ENCODE measurements around the gene HK1. TPM values are rescaled to one million over a fixed set of nuclear protein-coding genes. Genes with fewer than 3 reads are reported as not detected.

Gene HK1
- total and polyA plus RNA-seq, 2 donors (not counting 1 experiment from before 2014, with no cell fraction given), result 24.7 to 40.8 TPM

GRCh38 chr10:69316313-69317059 lies 38.2 kb downstream of the HK1 start:
- ATAC-seq (ENCODE audit: low read depth) (no peak), DNase-seq (no peak)
- 100% methylated on average over 1 of the region's 6 CpGs for WGBS (ENCODE audit: insufficient coverage)
- no peak overlapping the region for H3K4me2 ChIP-seq (replicated peaks; ENCODE audit: low read depth, low read length, poor library complexity, severe bottlenecking)
- no peak overlapping the region for H3K27ac ChIP-seq (ENCODE audit: low read length in 2 of 2)
- H2AFZ ChIP-seq (ENCODE audit: insufficient read depth, low read depth, low read length, poor library complexity, severe bottlenecking), result no peak overlapping the region
- no peak overlapping the region for H3K4me3 ChIP-seq (ENCODE audit: control extremely low read depth in 1 of 5, extremely low read depth in 1 of 5, insufficient read depth in 1 of 5, low read depth in 2 of 5, low read length in 4 of 5)
- H3K27ac Mint-ChIP-seq, result peak overlapping the region; percentile 56
- peaks cover 22 to 31% of the 10 kb centered on the region in 2 donors for H3K4me1 ChIP-seq (ENCODE audit: control insufficient read depth in 2 of 2, insufficient read depth in 2 of 2, low read length in 2 of 2)
- ChIA-PET POLR2A (interaction anchor here (0.6 kb wide), 1 partner anchor 94 kb away, joined by 3 read pairs; no protein-coding TSS in a partner anchor), CTCF (interaction anchor here (2.1 to 2.2 kb wide), 2 partner anchors 11 to 76 kb away, joined by 8 to 13 read pairs; no protein-coding TSS in a partner anchor)
- no peaks in the 10 kb centered on the region for H3K9me3 Mint-ChIP-seq (ENCODE audit: insufficient read depth)
- H4K20me1 ChIP-seq (ENCODE audit: control insufficient read depth, insufficient read depth, low read length, poor library complexity, severe bottlenecking), result peaks cover 20% of the 10 kb centered on the region
- no peaks in the 10 kb centered on the region for H3K27me3 Mint-ChIP-seq
- H3K9ac ChIP-seq (ENCODE audit: low read length), result no peak overlapping the region
- H3K27me3 ChIP-seq (replicated peaks in 1 of 4; ENCODE audit: control extremely low read depth in 1 of 4, control insufficient read depth in 3 of 4, insufficient read depth in 4 of 4, low read length in 3 of 4), result no peaks in the 10 kb centered on the region
- TF ChIP-seq EZH2 (IDR thresholded peaks at IDR 0.05; ENCODE audit: borderline replicate concordance, insufficient read depth, low read depth, low read length, poor library complexity, severe bottlenecking), result no peak
- TF ChIP-seq, protein P1, sequence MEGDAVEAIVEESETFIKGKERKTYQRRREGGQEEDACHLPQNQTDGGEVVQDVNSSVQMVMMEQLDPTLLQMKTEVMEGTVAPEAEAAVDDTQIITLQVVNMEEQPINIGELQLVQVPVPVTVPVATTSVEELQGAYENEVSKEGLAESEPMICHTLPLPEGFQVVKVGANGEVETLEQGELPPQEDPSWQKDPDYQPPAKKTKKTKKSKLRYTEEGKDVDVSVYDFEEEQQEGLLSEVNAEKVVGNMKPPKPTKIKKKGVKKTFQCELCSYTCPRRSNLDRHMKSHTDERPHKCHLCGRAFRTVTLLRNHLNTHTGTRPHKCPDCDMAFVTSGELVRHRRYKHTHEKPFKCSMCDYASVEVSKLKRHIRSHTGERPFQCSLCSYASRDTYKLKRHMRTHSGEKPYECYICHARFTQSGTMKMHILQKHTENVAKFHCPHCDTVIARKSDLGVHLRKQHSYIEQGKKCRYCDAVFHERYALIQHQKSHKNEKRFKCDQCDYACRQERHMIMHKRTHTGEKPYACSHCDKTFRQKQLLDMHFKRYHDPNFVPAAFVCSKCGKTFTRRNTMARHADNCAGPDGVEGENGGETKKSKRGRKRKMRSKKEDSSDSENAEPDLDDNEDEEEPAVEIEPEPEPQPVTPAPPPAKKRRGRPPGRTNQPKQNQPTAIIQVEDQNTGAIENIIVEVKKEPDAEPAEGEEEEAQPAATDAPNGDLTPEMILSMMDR (IDR thresholded peaks at IDR 0.05), result no peak
- intact Hi-C loops (cut with micrococcal nuclease), result loop anchor here (5.0 kb wide), 2 partner anchors 76 to 359 kb away; partner anchors contain the start of gene DDX21
- no peaks in the 10 kb centered on the region for H3K36me3 ChIP-seq (replicated peaks in 1 of 2; ENCODE audit: control extremely low read depth in 1 of 2, control insufficient read depth in 1 of 2, extremely low read depth in 1 of 2, insufficient read depth in 2 of 2, low read length in 1 of 2)
- peaks cover 27% of the 10 kb centered on the region for H3K4me1 Mint-ChIP-seq
- peak overlapping the region; percentile 23 for H3K4me3 Mint-ChIP-seq
- peaks cover 27% of the 10 kb centered on the region for H3K79me2 ChIP-seq (ENCODE audit: control insufficient read depth, insufficient read depth, low read length)
- H3K9me3 ChIP-seq (ENCODE audit: control extremely low read depth in 1 of 3, control insufficient read depth in 2 of 3, insufficient read depth in 1 of 3, low read length in 2 of 3), result no peaks in the 10 kb centered on the region

GRCh38 chr10:69317175-69317604 lies 38.9 kb downstream of the HK1 start:
- Mint-ChIP-seq H3K9me3 (ENCODE audit: insufficient read depth) (no peaks in the 10 kb centered on the region), H3K4me3 (peak overlapping the region; percentile 96), H3K27ac (peak overlapping the region; percentile 91), H3K27me3 (no peaks in the 10 kb centered on the region), H3K4me1 (peaks cover 33% of the 10 kb centered on the region)
- Histone ChIP-seq H3K4me1 (ENCODE audit: control insufficient read depth in 2 of 2, insufficient read depth in 2 of 2, low read length in 2 of 2) (peaks cover 22 to 31% of the 10 kb centered on the region in 2 donors), H3K9ac (ENCODE audit: low read length) (no peak overlapping the region), H3K36me3 (replicated peaks in 1 of 2; ENCODE audit: control extremely low read depth in 1 of 2, control insufficient read depth in 1 of 2, extremely low read depth in 1 of 2, insufficient read depth in 2 of 2, low read length in 1 of 2) (peaks cover 0 to 4% of the 10 kb centered on the region in 2 experiments), H3K9me3 (ENCODE audit: control extremely low read depth in 1 of 3, control insufficient read depth in 2 of 3, insufficient read depth in 1 of 3, low read length in 2 of 3) (no peaks in the 10 kb centered on the region), H2AFZ (ENCODE audit: insufficient read depth, low read depth, low read length, poor library complexity, severe bottlenecking) (peak overlapping the region; percentile 85), H3K27ac (ENCODE audit: low read length in 2 of 2) (peak overlapping the region; percentile 82 to 85), H4K20me1 (ENCODE audit: control insufficient read depth, insufficient read depth, low read length, poor library complexity, severe bottlenecking) (peaks cover 24% of the 10 kb centered on the region), H3K27me3 (replicated peaks in 1 of 4; ENCODE audit: control extremely low read depth in 1 of 4, control insufficient read depth in 3 of 4, insufficient read depth in 4 of 4, low read length in 3 of 4) (no peaks in the 10 kb centered on the region), H3K79me2 (ENCODE audit: control insufficient read depth, insufficient read depth, low read length) (peaks cover 34% of the 10 kb centered on the region), H3K4me2 (replicated peaks; ENCODE audit: low read depth, low read length, poor library complexity, severe bottlenecking) (peak overlapping the region; percentile 76), H3K4me3 (ENCODE audit: control extremely low read depth in 1 of 5, extremely low read depth in 1 of 5, insufficient read depth in 1 of 5, low read depth in 2 of 5, low read length in 4 of 5) (peak overlapping the region in 1 of 5 experiments; percentile 94)
- POLR2A ChIA-PET, result interaction anchor here (0.6 to 2.7 kb wide), 2 partner anchors 11 to 93 kb away, joined by 3 to 15 read pairs; no protein-coding TSS in a partner anchor
- no peak for TF ChIP-seq EZH2 (IDR thresholded peaks at IDR 0.05; ENCODE audit: borderline replicate concordance, insufficient read depth, low read depth, low read length, poor library complexity, severe bottlenecking)
- TF ChIP-seq, protein P1 (IDR thresholded peaks at IDR 0.05), result no peak
- CTCF ChIA-PET, result interaction anchor here (0.9 to 2.2 kb wide), 4 partner anchors 10 to 79 kb away, joined by 3 to 13 read pairs (median 6); no protein-coding TSS in a partner anchor
- DNase-seq, result peak; percentile 41
- WGBS (ENCODE audit: insufficient coverage), result 67% methylated on average over 1 of the region's 3 CpGs
- no peak for ATAC-seq (ENCODE audit: low read depth)
- intact Hi-C loops (cut with micrococcal nuclease), result loop anchor here (5.0 kb wide), 2 partner anchors 75 to 360 kb away; partner anchors contain the start of gene DDX21
